Smooth muscle cell (in vitro differentiated cells): ENCODE measurements around the gene TRIM47. TPM values are rescaled to one million over a fixed set of nuclear protein-coding genes. Genes with fewer than 3 reads are reported as not detected.

Source experiments
- DNase-seq: peaks from one replicate; lab custom pipeline; 2025; ENCODE audit not compliant: unreplicated experiment; lab: John Stamatoyannopoulos, UW
- H2AFZ ChIP-seq: fragments of 200-600 bp; sonication (generic); 2 replicates; pipeline ENCODE4 v1.6.0; 2016; ENCODE audit warnings: antibody characterized with exemption, low read depth, mild to moderate bottlenecking
- H3F3A ChIP-seq: fragments of 200-600 bp; sonication (generic); 2 replicates; pipeline ENCODE4 v1.6.0; 2017; ENCODE audit warnings: antibody characterized with exemption, low read depth
- H3K27ac ChIP-seq: fragments of 200-600 bp; sonication (generic); 2 replicates; pipeline ENCODE4 v1.5.1; 2016; ENCODE audit warnings: low read depth, mild to moderate bottlenecking
- H3K27me3 ChIP-seq: fragments of 200-600 bp; sonication (generic); 2 replicates; pipeline ENCODE4 v1.6.1; 2016; ENCODE audit warnings: low read depth, mild to moderate bottlenecking
- H3K36me3 ChIP-seq: fragments of 200-600 bp; sonication (generic); 2 replicates; pipeline ENCODE4 v1.5.1; 2016; ENCODE audit warnings: low read depth
- H3K4me1 ChIP-seq: fragments of 200-600 bp; sonication (generic); 2 replicates; pipeline ENCODE4 v1.5.1; 2016; ENCODE audit warnings: low read depth
- H3K4me2 ChIP-seq: fragments of 200-600 bp; sonication (generic); 2 replicates; pipeline ENCODE4 v1.6.0; 2016; ENCODE audit warnings: mild to moderate bottlenecking
- H3K4me3 ChIP-seq: fragments of 200-600 bp; sonication (generic); 2 replicates; pipeline ENCODE4 v1.5.1; 2016; ENCODE audit warnings: mild to moderate bottlenecking
- H3K79me2 ChIP-seq: fragments of 200-600 bp; sonication (generic); 2 replicates; pipeline ENCODE4 v1.6.0; 2016; ENCODE audit warnings: low read depth, mild to moderate bottlenecking
- H3K9ac ChIP-seq: fragments of 200-600 bp; sonication (generic); 2 replicates; pipeline ENCODE4 v1.6.0; 2016; ENCODE audit warnings: low read depth
- H3K9me3 ChIP-seq: fragments of 200-600 bp; sonication (generic); replicated peaks from 2 replicates; pipeline ENCODE4 v1.5.1; 2016; ENCODE audit warnings: low read depth
- H4K20me1 ChIP-seq: fragments of 200-600 bp; sonication (generic); 2 replicates; pipeline ENCODE4 v1.6.0; 2016; ENCODE audit warnings: low read depth
- WGBS: methylation state at CpG from one replicate; pipeline ENCODE4 v1.1.7; 2016; ENCODE audit warnings: low lambda C conversion rate; 5-methylcytosine and 5-hydroxymethylcytosine counted together
- polyA plus RNA-seq: library from polyadenylated mRNA; unstranded; fragments of >200 nt; fragmentation: Nextera tagmentation; extraction: Ambion mirVana; gene quantifications from 2 replicates; pipeline ENCODE4 v1.2.1, GENCODE V29; 2016
- total RNA-seq: library from RNA; depleted of rRNA; stranded (reverse); fragments of >200 nt; gene quantifications from 2 replicates; pipeline ENCODE4 v1.2.3, GENCODE V29; 2014
- TF ChIP-seq, protein P1 (sequence below): fragments of 200-600 bp; sonication (generic); IDR thresholded peaks from 2 replicates; pipeline ENCODE4 v1.5.1; 2017; ENCODE audit warnings: borderline replicate concordance, mild to moderate bottlenecking, antibody characterized with exemption; ENCODE audit not compliant: insufficient read depth, poor library complexity, severe bottlenecking

TRIM47 gene
- total and polyA plus RNA-seq, 2 experiments from 2014 or later, result 8.7 to 16.1 TPM

DNA sequence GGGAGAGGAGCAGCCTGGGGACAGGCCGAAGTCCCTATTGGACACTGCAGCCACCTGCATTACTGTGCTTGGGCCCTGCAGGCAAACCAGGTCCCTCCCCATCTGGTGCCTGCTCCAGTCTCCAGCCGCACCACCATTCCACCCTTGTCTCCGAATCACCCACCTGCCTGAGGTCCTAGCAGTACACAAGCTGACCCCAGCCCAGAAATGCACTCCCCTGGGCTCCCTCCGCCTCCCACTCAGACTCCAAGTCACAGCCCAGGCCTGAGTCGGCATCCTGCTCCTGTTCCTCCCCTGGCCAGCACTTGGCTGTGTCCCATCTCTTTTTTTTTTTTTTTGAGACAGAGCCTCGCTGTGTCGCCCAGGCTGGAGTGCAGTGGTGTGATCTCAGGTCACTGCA lies 40.5 kb downstream of the TRIM47 start:
- Histone ChIP-seq H3K79me2 (no peaks in the 10 kb centered on the region), H3K9me3 (no peaks in the 10 kb centered on the region), H4K20me1 (no peaks in the 10 kb centered on the region), H3K4me1 (no peaks in the 10 kb centered on the region), H3K27ac (no peak overlapping the region), H3F3A (no peaks in the 10 kb centered on the region), H3K27me3 (no peaks in the 10 kb centered on the region), H2AFZ (no peak overlapping the region), H3K4me3 (no peak overlapping the region), H3K4me2 (no peak overlapping the region), H3K9ac (no peak overlapping the region), H3K36me3 (no peaks in the 10 kb centered on the region)
- DNase-seq, result no peak
- TF ChIP-seq, protein P1, sequence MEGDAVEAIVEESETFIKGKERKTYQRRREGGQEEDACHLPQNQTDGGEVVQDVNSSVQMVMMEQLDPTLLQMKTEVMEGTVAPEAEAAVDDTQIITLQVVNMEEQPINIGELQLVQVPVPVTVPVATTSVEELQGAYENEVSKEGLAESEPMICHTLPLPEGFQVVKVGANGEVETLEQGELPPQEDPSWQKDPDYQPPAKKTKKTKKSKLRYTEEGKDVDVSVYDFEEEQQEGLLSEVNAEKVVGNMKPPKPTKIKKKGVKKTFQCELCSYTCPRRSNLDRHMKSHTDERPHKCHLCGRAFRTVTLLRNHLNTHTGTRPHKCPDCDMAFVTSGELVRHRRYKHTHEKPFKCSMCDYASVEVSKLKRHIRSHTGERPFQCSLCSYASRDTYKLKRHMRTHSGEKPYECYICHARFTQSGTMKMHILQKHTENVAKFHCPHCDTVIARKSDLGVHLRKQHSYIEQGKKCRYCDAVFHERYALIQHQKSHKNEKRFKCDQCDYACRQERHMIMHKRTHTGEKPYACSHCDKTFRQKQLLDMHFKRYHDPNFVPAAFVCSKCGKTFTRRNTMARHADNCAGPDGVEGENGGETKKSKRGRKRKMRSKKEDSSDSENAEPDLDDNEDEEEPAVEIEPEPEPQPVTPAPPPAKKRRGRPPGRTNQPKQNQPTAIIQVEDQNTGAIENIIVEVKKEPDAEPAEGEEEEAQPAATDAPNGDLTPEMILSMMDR, result no peak
- 89% methylated on average over 7 of the region's 7 CpGs for WGBS

- Histone ChIP-seq H3K9ac (no peak overlapping the region), H3K4me3 (no peak overlapping the region), H3K27me3 (no peaks in the 10 kb centered on the region), H2AFZ (no peak overlapping the region), H3K9me3 (no peaks in the 10 kb centered on the region), H4K20me1 (no peaks in the 10 kb centered on the region), H3K79me2 (no peaks in the 10 kb centered on the region), H3K4me2 (no peak overlapping the region), H3K4me1 (no peaks in the 10 kb centered on the region), H3K27ac (no peak overlapping the region), H3F3A (no peaks in the 10 kb centered on the region), H3K36me3 (no peaks in the 10 kb centered on the region)
- 91% methylated on average over 9 of the region's 9 CpGs for WGBS
- DNase-seq, result no peak
- TF ChIP-seq, protein P1, result no peak
These were observed 41.8 kb downstream of the TRIM47 start for GRCh38 chr17:75836605-75837004.

GRCh38 chr17:75835654-75835987 lies 42.8 kb downstream of the TRIM47 start:
- Histone ChIP-seq H3K4me3 (no peak overlapping the region), H3K27ac (no peak overlapping the region), H3K9me3 (no peaks in the 10 kb centered on the region), H3F3A (no peaks in the 10 kb centered on the region), H4K20me1 (no peaks in the 10 kb centered on the region), H3K4me1 (no peaks in the 10 kb centered on the region), H3K4me2 (no peak overlapping the region), H3K79me2 (no peaks in the 10 kb centered on the region), H3K36me3 (no peaks in the 10 kb centered on the region), H3K9ac (no peak overlapping the region), H2AFZ (no peak overlapping the region), H3K27me3 (no peaks in the 10 kb centered on the region)
- 86% methylated on average over 9 of the region's 9 CpGs for WGBS
- DNase-seq, result no peak
- TF ChIP-seq, protein P1, result no peak

- H3K36me3 ChIP-seq, result no peaks in the 10 kb centered on the region
- no peaks in the 10 kb centered on the region for H3K4me1 ChIP-seq
These were observed 43.3 kb downstream of the TRIM47 start for GRCh38 chr17:75834928-75835653.

More at GRCh38 chr17:75834928-75835653, 43.3 kb downstream of the TRIM47 start:
- Histone ChIP-seq H3K27me3 (no peaks in the 10 kb centered on the region), H2AFZ (no peak overlapping the region), H3K4me3 (no peak overlapping the region), H3K4me2 (no peak overlapping the region), H3K9me3 (no peaks in the 10 kb centered on the region), H3F3A (no peaks in the 10 kb centered on the region), H3K27ac (no peak overlapping the region), H3K9ac (no peak overlapping the region), H4K20me1 (no peaks in the 10 kb centered on the region), H3K79me2 (no peaks in the 10 kb centered on the region)
- no peak for DNase-seq
- WGBS, result 85% methylated on average over 20 of the region's 24 CpGs
- TF ChIP-seq, protein P1, result no peak
